H54 (cell line): ENCODE results near the gene PRPF6.

Source experiments
- DNase-seq: peaks from one replicate; pipeline ENCODE4 v3.0.0; 2011; ENCODE audit warnings: low spot score, mixed read lengths; ENCODE audit not compliant: insufficient read length
- FAIRE-seq: peaks from 3 replicates; lab custom pipeline; 2011; peaks lifted over from hg19 to GRCh38; lab: Jason Lieb, UNC
- POLR2A ChIP-seq: IDR thresholded peaks from 2 replicates; pipeline ENCODE4 v1.6.1; 2011; ENCODE audit warnings: low read depth, mild to moderate bottlenecking, low read length

The PRPF6 gene

DNA sequence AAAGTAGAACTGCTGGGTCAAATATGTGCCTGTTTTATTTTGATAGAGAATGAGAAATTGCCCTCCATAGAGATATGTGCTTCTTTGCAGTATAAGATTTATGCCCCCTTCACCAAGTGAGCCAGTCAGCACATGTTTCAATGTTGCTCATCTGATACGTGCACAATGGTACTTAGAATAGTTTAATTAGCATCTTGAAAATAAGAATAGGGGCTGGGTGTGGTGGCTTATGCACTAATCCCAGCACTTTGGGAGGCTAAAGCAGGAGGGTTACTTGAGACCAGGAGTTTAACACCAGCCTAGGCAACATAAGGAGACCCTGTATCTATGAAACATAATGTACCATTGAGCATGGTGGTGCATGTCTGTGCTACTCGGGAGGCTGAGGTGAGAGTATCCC is 34.7 kb downstream of the PRPF6 start:
- TF ChIP-seq POLR2A: no peak
- FAIRE-seq: no peak
- no peak for DNase-seq

DNA sequence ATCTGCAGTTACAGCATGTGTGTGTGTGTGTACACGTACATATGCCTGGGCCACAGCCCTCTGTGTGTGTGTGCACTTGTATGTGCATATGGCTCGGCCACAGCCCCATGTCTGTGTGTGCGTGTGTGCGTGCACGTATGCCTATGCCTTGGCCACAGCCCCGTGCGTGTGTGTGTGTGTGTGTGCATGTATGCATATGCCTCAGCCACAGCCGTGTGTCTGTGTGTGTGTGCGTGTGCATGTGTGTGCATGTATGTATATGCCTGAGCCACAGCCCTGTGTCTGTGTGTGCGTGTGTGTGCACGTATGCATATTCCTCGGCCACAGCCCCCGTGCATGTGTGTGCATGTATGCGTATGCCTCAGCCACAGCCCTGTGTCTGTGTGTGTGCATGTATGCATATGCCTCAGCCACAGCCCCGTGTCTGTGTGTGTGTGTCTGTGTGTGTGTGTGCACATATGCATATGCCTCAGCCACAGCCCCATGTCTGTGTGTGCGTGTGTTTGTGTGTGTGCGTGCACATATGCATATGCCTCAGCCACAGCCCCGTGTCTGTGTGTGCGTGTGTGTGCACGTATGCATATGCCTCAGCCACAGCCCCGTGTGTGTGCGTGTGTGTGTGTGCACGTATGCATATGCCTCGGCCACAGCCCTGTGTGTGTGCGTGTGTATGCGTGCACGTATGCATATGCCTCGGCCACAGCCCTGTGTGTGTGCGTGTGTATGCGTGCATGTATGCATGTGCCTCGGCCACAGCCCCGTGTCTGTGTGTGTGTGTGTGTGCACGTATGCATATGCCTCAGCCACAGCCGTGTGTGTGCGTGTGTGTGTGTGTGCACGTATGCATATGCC is 40.4 kb downstream of the PRPF6 start:
- DNase-seq (no peak), FAIRE-seq (no peak)
- TF ChIP-seq POLR2A: no peak

DNA sequence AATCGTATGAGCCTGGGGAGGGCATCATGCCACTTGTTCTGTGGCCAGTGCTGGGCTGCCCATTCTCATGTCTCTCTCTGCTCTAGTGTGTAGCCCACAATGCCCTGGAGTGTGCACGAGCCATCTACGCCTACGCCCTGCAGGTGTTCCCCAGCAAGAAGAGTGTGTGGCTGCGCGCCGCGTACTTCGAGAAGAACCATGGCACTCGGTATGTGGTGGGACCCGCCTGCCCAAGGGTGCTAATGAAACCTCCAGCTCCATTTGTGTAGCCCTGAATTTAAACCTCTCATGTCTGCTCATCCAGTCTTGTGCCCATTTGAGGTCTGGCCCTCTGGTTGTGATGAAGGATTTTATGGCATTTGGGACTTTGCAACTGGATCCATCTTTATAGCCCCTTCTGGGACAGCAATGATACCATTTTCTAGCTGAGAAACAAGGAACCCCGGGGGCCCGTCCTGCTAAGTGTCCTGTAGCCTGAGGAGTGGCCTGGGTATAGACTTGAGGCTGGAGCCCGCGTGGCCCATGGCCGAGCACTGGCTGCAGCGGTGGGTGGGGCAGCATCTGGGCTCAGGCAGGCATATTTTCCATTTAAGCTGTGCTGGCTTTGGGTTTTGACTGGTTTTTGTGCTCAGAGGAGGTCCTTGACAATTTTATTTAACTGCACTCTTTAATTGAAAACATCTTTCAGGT is 41.9 kb downstream of the PRPF6 start:
- no peak for DNase-seq
- no peak for FAIRE-seq
- TF ChIP-seq POLR2A: no peak

DNA sequence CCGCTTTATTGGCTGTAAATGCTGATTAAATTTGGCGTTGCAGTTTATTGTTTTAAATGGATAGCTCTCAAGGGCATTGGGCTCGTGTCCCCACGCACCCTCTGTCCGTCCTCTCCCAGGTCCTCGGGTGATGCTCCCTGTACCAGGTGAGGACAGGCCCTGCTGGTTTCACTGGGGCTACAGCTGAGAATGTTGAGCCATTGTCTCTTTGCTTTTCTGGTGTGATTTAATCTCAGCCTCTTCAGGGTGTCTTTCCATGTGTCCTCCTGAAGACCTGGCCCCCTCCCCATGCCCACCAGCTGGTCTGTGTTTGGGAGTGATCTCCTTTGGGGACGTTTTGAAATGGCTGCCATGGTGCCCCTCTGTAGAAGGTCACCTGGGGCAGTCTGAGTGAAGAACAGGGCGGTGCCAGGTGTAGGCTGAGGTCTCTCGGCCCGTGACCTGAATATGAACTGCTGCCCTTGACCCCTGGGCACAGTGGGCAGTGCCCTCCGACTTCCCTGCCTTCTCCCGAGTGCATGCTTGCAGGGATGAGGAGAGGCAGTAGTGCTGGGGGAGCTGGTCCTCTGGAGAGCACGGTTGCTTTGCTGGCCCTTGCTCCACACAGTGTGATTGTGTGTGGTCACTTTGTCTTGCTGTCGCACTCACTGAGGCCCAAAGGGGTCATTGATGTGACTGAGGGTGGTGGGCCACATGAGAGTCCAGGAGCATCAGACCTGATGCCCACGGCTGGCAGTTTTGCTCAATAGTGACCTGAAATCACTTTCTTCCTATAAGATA is 42.6 kb downstream of the PRPF6 start:
- no peak for FAIRE-seq
- TF ChIP-seq POLR2A: no peak
- no peak for DNase-seq

DNA sequence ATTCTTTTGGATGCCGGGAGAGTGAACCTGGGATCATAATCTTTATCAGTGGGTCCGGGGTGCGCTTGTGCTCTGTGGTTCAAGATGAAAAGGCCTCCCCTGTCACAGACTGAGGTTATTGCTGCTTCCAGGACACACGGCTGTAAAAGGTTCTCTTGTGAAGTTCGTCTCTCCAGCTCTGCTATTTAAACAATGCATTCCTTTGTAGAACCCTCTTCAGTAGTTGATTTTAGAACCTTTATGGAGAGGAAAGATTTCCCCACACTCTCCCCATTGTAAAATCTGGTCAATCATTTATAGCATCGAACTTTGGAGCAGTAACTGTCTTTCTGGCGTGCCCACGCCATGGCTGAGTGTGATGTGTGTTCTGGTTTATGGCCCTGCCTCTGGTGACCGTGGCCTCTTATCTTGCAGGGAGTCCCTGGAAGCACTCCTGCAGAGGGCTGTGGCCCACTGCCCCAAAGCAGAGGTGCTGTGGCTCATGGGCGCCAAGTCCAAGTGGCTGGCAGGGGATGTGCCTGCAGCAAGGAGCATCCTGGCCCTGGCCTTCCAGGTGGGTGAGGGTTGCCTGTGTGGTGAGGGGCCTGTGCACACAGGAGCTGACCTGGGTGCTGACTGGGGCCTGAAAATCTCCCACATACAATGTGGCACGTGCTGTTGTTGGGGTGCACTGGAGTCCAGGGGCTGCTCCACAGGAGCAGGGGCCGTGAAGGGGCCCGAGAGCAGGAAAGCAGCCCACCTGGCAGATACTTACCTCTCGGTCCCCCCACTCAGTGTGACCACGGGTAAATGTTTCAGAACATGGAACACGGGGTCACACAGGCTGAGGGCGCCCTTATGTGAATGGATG is 43.4 kb downstream of the PRPF6 start:
- FAIRE-seq (no peak), DNase-seq (no peak)
- no peak for TF ChIP-seq POLR2A

DNA sequence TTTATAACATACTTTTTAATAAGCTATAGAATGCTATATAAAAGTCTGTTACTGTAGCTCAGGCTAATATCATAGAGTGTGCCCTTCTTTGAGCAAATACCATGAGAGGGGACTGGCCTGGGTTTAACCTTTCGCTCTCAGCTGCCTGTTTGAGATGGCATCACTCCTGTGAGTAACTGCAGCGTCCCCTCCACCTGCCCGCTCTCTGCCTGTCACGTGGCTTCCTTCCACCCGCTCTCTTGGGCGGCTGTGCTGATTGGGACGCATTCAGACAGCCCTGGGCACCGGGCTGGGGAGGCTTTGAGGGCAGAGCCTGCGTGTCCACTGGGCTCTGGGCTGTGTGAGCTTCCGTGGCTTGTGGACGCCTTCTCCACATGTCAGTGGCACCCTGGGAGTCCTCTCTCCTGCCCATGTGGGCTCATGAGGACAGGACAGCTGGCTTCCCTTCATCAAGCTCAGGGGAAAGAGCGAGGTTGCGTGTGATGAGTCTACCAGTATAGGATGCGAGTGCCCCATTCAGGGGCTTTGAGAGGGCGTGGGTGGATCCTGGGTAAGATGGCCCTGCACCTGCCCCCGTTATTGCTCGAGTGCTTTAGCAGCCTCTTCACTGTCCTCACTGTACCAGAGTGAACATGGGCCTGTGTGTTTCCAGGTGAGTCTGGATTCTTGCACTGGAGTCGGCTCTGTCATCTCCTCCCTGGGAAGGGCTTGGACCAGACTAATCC is 44.3 kb downstream of the PRPF6 start:
- no peak for FAIRE-seq
- no peak for DNase-seq

DNA sequence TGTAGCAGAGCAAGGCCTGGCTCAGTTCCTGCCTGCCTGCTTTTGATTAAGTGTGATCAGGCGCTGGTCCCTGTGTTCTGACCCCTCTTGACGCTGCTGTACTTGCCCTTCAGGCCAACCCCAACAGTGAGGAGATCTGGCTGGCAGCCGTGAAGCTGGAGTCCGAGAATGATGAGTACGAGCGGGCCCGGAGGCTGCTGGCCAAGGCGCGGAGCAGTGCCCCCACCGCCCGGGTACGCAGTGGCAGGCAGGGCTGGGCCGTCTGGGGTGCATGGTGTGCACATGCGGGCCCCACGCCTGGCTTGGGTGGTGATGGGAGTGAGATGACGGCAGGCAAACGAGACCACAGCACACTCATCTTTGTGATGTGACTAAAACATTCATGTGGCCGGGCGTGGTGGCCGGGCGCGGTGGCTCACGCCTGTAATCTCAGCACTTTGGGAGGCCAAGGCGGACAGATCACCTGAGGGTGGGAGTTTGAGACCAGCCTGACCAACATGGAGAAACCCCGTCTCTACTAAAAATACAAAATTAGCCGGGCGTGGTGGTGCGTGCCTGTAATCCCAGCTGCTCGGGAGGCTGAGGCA is 45.0 kb downstream of the PRPF6 start:
- TF ChIP-seq POLR2A: no peak
- FAIRE-seq: no peak
- DNase-seq: no peak

More for the DNA sequence above, 44.3 kb downstream of the PRPF6 start:
- no peak for TF ChIP-seq POLR2A

DNA sequence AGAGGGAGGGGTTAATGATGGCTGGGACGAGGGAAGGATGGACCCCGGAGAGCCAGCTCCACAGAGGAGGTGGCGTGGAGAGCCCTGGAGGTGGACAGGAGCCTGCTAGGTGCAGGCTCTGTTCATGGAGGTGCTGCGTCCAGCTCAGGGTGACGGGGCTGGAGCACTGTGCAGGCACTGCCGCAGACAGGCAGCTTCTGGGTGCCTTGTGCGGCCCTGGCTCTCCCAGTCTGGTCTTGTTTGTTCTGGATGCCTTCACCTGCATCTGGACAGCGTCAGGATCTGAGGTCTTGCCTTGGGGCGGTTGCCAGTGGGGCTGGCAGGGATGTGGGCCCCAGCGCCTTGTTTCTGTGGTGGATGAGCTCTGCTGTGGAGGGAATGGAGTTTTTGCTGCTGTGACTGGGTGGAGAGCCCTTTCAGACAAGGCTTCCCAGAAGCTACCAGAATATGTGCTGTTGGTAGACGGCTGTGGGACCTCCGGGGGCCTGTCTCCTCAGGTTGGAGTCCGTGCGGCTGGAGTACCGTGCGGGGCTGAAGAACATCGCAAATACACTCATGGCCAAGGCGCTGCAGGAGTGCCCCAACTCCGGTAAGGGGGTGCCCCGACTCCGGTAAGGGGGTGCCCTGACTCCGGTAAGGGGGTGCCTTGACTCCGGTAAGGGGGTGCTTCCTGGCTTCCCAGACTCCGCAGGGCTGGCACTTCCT is 47.2 kb downstream of the PRPF6 start:
- no peak for DNase-seq

DNA sequence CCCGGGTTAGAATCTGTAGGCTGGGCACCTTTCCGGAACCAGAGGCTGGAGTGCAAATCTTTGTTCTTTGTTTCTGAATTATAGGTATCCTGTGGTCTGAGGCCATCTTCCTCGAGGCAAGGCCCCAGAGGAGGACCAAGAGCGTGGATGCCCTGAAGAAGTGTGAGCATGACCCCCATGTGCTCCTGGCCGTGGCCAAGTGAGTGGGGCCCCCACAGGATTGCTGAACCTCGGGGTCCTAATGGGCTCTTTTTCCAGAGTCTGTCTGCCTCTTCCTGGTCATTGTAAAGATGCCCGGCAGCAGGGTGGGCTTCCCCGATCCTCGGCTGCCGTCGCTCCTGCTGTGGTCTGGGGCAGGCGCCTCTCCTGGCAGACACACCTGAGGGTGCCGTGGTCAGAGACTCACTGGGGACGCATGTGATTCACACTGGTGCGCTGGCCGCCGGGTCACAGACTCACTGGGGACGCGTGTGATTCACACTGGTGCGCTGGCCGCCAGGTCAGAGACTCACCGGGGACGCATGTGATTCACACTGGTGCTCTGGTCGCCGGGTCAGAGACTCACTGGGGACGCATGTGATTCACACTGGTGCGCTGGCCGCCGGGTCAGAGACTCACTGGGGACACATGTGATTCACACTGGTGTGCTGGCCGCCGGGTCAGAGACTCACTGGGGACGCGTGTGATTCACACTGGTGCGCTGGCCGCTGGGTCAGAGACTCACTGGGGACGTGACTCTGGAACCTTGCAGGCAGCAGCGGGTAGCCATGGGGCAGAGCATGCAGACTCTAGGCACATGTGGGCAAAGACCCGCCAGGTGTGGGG is 48.6 kb downstream of the PRPF6 start:
- DNase-seq (no peak), FAIRE-seq (no peak)
- no peak for TF ChIP-seq POLR2A

More for the DNA sequence above, 47.2 kb downstream of the PRPF6 start:
- TF ChIP-seq POLR2A: no peak
- FAIRE-seq: no peak

DNA sequence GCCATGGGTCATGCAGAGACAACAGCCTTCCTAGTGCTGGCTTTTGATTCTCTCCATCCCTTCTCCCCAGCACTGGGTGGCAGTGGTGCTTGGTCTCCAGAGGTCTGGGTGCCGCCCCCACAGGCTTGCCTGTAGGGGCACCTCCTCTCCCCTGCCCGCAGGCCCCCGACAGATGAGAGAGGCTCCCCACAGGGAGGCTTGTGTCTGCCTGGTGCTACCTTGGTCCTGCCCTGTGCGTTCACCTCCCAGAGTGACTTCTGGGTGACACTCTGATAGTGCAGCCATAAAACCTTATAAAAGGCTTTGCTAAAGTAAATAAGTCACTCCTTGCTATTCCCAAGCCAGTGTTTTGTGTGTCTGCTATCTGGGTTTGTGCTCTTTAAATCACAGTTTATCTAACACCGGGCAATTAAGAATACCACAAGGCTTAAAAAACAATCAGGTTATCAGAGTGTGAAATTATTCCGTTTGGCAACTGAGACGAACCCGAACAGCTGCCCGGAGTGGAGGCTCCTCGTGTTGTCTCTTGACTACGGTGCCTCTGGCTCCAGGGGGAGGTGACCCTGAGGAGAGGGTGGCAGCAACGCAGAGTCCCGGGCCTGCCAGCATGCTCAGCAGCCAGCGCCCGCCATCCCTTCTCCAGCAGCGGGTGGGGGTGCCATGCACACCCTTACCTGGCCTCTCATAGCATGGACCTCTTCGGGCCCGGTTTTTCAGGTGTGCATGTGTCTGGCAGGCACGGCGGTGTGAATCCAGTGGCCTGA is 49.6 kb downstream of the PRPF6 start:
- FAIRE-seq: no peak
- no peak for TF ChIP-seq POLR2A
- no peak for DNase-seq
